GM18868 (cell line): ENCODE results near the gene NECAB2.

ENCODE experiments used
- ATAC-seq: cut with Tn5 transposase; IDR thresholded peaks from one replicate; pipeline ENCODE4 v1.9.1; 2021; ENCODE audit warnings: mild to moderate bottlenecking, moderate library complexity; ENCODE audit not compliant: unreplicated experiment

Gene NECAB2

GRCh38 chr16:83967838-83968305 is at the start of gene NECAB2:
TSS of gene NECAB2 (plus strand) at chr16:83968244. CDS start at chr16:83968649, 405 bp downstream.
- no peak for ATAC-seq

GRCh38 chr16:83920894-83921491 is 47.1 kb upstream of the NECAB2 start:
- ATAC-seq = no peak

DNA sequence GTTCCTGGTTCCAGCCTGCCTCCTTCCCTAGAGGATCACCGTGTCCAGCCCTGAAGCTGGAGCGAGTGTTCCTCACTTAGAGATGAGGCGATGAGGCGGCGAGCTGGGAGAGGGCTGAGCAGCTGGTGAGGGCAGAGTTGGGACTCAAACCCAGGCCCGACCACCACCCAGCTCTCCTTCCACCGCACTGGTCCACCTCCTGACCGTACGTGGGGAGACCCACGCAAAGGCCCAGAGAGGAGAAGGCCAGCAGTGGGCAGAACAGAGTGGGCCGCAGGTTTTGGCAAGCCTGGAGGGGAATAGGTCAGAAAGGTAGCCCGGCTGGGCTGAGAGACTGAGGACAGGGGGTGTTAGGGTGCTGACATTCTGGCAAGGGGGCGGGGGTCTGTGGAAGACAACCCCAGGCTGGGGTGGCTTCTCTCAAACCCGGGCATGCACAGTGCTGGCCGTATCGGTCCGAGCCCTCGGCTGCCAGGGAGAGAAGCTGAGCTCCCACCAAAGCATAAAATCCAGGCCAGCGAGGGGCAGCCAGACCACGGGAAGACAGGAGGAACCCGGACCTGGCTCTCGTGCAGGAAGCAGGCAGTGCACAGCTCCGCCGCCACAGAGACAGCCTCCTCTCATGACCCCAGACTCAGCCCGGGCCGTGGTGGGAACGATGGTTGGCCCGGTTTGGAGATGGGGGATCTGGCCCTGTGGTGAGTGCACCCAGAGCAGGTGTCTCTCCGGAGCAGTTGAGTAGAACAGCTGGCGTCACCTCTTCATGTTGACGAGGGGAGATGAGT is 44.3 kb upstream of the NECAB2 start:
- ATAC-seq = no peak

- ATAC-seq = no peak
These were observed 43.4 kb upstream of the NECAB2 start for GRCh38 chr16:83924686-83925085.

DNA sequence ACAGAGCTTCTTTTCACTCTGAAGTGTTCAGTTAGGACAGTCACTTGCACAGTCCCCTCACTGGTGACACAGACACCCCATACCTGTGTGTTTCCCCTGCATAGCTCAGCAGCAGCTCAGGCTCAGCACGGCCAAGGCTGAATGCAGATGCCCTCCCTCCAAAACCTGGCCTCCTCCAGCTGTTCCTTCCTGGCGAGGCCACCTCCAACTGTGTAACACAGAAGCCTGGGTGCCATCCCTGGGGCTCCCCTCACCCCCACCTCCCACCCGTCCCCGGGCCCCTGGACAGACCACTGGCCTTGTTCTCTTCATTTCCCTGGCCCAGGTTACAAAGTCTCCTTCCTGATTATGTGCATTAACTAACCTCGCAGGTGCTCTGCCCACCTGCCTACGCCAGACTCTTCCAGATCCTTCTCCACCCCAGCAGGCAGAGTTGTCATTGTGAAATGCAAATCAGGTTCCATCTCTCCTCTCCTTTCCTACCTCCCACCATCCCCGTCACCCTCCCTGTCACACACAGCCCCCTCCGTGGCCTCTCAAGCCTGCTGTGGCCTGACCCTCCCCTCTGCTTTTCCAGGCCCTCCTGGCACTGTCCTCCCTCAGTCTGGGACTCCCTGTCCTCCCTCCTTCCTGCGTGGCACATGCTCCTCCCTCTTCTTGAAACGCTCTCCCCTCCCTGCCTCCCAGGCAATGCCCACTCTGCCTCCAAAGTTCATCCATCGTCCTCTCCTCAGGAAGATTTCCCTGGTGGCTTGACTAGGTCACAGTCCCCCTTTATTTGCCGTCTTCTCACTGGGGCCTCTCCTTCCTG is 42.7 kb upstream of the NECAB2 start:
- ATAC-seq = no peak

- ATAC-seq = peak; percentile 16
These were observed 41.9 kb upstream of the NECAB2 start for GRCh38 chr16:83925957-83926725.

GRCh38 chr16:83926726-83927397 is 41.2 kb upstream of the NECAB2 start:
- peak; percentile 64 for ATAC-seq

GRCh38 chr16:83928341-83929055 is 39.5 kb upstream of the NECAB2 start:
- no peak for ATAC-seq

DNA sequence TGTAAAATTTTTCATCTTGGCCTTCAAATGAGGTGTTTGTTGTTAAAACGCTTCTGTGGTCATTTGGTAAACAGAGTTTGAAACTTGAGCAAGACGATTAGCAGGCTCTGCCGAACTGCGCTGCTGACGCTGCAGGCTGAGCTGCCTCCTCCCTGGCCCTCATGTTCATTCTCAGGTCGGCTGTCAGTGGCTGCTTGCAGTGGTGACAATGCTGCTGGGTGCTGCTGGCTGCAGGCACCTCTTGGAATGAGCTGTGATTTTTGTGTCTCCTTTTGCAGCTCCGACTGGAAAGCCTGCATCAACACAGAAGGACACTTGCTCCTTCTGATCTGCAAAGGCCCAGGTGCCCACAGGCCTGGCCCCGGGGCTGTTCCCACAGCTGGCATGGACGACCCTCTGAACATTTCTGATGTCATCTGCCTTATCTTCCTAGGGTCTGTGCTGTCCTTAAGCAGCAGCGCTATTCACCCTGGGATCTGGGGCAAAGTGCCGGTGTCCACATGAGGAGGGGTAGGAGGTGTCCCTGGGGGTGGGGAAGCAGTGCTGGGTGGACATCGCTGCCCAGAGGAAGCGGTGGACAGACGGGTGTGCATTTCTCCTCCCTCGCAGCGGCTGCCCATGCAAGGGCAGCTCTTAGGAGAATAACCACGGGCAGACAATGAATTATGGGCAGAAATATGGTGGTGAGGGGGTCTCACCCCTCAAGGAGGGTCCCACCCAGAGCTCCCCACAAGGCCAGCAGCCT is 38.1 kb upstream of the NECAB2 start:
- ATAC-seq = no peak

DNA sequence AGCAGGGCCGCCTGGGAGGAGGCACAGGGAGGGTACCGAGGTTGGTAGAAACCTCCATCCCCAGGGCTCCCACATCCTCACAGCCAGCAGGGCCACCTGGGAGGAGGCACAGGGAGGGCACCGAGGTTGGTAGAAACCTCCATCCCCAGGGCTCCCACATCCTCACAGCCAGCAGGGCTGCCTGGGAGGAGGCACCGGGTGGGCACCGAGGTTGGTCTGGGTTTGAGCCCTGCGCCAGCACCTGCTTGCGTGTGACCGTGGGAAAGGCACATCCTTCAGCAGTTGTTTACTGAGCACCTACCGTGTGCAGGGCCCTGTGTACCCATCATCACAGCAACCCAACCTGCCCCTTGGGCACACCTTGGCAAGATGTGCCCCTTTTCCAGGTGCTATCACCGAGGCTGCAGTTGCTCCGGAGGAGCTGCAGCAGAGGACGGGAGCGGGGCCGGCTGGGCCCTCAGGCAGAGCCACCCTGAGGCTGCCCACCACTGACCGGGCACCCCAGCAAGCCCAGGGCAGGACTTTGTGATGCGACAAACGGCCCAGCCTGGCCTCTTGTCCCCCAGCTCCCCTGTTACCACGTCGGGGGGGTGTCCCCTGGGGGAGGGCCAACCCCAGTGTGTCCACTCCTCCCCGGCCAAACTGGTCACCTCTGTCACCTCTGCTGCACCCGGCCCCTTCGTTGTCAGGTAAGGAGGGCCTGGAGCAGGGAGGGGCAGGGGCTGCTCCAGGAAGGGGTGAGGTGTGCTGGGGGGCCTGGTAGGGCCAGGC is 37.1 kb upstream of the NECAB2 start:
- ATAC-seq = no peak

DNA sequence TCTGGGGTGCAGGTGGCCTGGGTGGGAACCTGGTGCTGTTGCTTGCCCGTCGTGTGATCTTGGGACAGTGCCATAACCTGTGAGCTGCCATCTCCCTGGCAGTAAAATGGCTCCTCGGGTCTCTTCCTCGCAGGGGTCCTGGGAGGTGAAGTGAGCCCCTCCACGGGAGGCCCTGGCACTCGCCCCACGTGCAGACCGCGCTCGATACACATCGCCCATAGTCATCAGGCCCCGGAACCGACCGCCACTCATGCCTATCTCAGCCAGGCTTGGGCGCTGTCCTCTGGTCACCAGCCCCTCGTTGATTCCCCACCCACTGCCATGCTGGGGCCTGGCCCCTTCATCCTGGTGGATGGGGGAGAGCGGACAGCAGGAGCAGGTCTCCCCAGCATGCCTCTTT is 36.5 kb upstream of the NECAB2 start:
- ATAC-seq = no peak

DNA sequence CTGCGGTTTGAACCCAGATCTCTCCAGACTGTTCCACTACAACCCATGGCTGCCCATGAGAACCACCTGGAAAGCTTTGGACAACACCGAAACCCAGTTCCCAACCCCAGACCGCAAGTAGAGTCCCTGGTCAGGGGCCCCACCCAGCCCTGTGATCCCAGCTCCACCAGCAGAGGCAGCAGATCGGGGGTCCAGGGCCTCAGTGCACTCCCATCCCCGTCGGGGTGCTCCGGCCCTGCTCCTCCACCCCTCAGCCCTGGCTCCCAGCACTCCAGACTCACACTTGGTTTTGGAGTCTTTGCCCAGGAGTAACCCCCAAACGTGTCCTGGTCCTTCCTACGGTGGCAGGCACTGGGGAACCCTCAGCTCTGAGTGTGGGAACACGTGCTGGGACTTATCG is 35.7 kb upstream of the NECAB2 start:
- ATAC-seq = no peak

GRCh38 chr16:83932955-83933673 is 34.9 kb upstream of the NECAB2 start:
- no peak for ATAC-seq

DNA sequence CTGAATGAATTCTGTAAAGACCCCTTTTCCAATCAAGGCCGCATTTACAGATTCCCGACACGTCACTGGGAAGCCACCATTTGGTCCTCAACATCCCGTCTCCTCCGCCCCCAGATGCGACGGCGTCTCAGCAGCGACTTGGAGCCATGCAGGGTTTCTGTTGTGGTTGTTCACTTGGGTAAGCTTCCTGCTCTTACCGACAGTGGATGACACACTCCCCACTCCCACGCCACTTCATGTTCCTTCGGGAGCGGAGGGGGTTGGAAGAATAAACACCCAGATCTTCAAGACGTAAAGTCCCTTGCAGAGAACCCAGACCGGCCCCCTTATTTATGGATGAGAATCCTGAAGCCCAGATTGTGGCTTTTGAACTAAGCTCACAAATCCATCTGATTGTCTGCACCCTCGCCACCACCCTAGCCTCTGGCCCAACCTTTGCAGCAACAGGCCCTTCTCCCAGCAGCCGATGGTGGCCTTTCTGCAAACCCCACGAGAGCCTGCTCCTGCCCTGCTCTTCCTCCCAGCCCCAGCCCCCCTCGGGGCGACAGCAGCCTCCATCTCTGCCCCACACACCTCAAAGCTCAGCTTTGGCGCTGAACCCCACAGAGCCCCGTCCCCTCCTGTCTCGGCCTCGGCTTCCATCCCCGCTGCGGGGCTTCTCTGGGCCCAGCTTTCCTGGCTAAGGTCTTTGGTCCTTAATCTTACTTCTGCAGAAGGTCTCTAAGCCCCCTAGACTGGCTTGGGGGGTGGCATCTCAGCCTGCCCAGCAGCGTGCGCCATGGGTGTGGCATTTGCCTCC is 34.0 kb upstream of the NECAB2 start:
- ATAC-seq = no peak

DNA sequence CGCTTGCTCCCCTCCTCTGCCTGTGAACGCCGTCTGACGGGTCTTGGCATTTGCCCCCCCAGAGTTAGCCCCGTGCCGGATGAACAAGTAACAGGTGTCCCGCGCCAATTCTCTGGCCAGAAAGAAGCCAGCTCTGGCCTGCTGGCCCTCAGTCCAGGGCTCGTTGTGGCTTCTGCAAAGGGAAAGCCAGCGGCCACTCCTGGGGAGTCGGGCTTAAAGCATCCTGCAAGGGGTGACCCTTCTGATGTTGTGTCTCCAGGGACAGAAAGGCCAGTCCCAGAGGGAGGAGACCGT is 33.4 kb upstream of the NECAB2 start:
- ATAC-seq = no peak

DNA sequence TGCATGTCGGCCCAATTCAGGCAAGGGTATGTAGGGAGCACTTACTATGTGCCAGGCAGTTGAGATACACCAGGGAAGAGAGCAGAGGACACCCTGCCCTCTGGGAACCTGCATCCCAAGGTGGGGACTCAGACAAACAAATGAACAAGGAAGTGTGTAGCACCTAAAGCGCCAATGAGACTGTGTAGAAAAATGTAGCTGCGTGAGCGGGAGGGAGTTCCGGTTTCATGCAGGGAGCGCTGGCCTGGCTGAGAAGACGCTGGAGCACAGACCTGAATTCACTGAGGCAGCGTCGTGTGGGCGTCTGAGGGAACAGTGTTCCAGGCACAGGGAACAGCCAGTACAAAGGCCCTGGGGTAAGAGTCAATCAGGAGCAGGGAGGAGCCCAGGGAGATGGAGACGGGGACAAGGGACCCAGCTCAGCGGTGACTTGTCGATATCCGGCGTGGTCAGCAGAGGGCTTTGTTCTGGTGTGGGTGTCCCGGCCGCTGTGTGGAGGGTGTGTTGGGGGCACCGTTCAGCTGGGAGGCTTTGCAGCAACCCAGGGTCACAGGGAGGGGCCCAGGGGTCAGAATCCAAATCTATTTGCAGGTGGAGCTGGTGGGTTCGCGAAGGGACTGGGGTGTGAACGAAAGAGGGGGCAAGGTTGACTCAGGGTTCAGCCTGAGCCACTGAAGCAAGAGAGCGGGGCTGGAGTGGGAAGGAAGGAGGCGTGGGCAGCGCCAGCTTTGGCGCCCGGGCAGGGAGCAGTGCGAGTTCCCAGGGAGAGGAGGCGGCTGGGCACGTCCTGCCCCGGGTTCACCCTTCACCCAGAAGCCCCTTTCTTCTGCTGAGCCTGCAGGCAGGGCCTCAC is 32.8 kb upstream of the NECAB2 start:
- no peak for ATAC-seq
